GM12878 (cell line): ENCODE data around the gene GRK2. TPM values are rescaled to one million over a fixed set of nuclear protein-coding genes. Genes with fewer than 3 reads are reported as not detected.
A peak's percentile ranks its signal among the peaks of the same experiment; 100 is the strongest.

Experiments used
- ASH2L ChIP-seq: fragments of 300-600, 200-600 bp; sonication (generic); IDR thresholded peaks from 2 replicates; pipeline ENCODE4 v1.6.1; 2017; ENCODE audit warnings: low read depth, mild to moderate bottlenecking, borderline replicate concordance
- BRCA1 ChIP-seq: IDR thresholded peaks from 2 replicates; pipeline ENCODE4 v1.6.1; 2011; ENCODE audit warnings: low read depth, low read length, improper control_type of control experiment
- CBX5 ChIP-seq: sonication (generic); IDR thresholded peaks from 2 replicates; pipeline ENCODE4 v1.6.1; 2016; ENCODE audit warnings: low read depth, moderate library complexity, mild to moderate bottlenecking, inconsistent platforms
- CEBPZ ChIP-seq: fragments of 150-350 bp; IDR thresholded peaks from 2 replicates; pipeline ENCODE4 v1.6.1; 2016; ENCODE audit warnings: low read depth, low read length
- CHD4 ChIP-seq: fragments of 200-600 bp; sonication (generic); IDR thresholded peaks from 2 replicates; pipeline ENCODE4 v1.6.1; 2016; ENCODE audit warnings: mild to moderate bottlenecking
- CUX1 ChIP-seq: IDR thresholded peaks from 2 replicates; pipeline ENCODE4 v1.6.1; 2012; ENCODE audit warnings: improper control_type of control experiment, low read depth, low read length; ENCODE audit not compliant: insufficient replicate concordance
- EZH2 ChIP-seq: IDR thresholded peaks from 2 replicates; pipeline ENCODE4 v1.6.1; 2012; ENCODE audit warnings: low read depth, mild to moderate bottlenecking, control low read depth, inconsistent platforms, low read length, borderline replicate concordance; ENCODE audit not compliant: control insufficient read depth
- FOXM1 ChIP-seq: IDR thresholded peaks from 2 replicates; pipeline ENCODE4 v1.6.1; 2012; ENCODE audit warnings: low read depth, mild to moderate bottlenecking, inconsistent platforms, low read length, moderate library complexity
- JUNB ChIP-seq: IDR thresholded peaks from 2 replicates; pipeline ENCODE4 v1.6.1; 2016; ENCODE audit warnings: antibody characterized with exemption, mild to moderate bottlenecking
- MEF2B ChIP-seq: fragments of 450-650 bp; IDR thresholded peaks from 2 replicates; pipeline ENCODE4 v1.6.1; 2018; ENCODE audit warnings: mild to moderate bottlenecking, moderate library complexity; ENCODE audit not compliant: partially characterized antibody, poor library complexity, severe bottlenecking
- MLLT1 ChIP-seq: fragments of 450-650 bp; IDR thresholded peaks from 2 replicates; pipeline ENCODE4 v1.6.1; 2016; ENCODE audit warnings: mild to moderate bottlenecking
- PAX5 ChIP-seq: IDR thresholded peaks from 2 replicates; pipeline ENCODE4 v1.6.1; 2011; ENCODE audit warnings: low read depth, low read length, borderline replicate concordance
- PAX8 ChIP-seq: fragments of 450-650 bp; IDR thresholded peaks from 2 replicates; pipeline ENCODE4 v1.6.1; 2017; ENCODE audit warnings: mild to moderate bottlenecking, moderate library complexity
- POU2F2 ChIP-seq: IDR thresholded peaks from 3 replicates; pipeline ENCODE4 v1.6.1; 2011; ENCODE audit warnings: low read depth, mild to moderate bottlenecking, low read length, borderline replicate concordance
- STAT1 ChIP-seq: fragments of 450-650 bp; conservative IDR thresholded peaks from 2 replicates; pipeline ENCODE4 v1.6.1; 2014; ENCODE audit warnings: antibody characterized with exemption, mild to moderate bottlenecking
- TAF1 ChIP-seq: IDR thresholded peaks from 2 replicates; pipeline ENCODE4 v1.6.1; 2011; ENCODE audit warnings: mild to moderate bottlenecking, low read depth, low read length, borderline replicate concordance
- ZBTB33 ChIP-seq: fragments of 450-650 bp; IDR thresholded peaks from 2 replicates; pipeline ENCODE4 v1.6.1; 2017; ENCODE audit warnings: mild to moderate bottlenecking
- polyA plus RNA-seq, 11 experiments: library from polyadenylated mRNA; depleted of rRNA in 4 of 11; unstranded in 6 of 11; stranded (reverse) in 5 of 11; fragments of >200 nt; fragmentation: Nextera tagmentation in 4 of 11; fragmentation: Illumina TruSeq in 1 of 11; extraction: Ambion mirVana in 4 of 11; extraction: Trizol in 1 of 11; gene quantifications; 1 replicate in 1 of 11; 2 replicates in 10 of 11; pipeline versions ENCODE4 v1.2.1 to v1.2.3, GENCODE V29; 2011 to 2016; ENCODE audit warnings: inconsistent platforms in 2 of 11, missing spikeins in 2 of 11, low read depth in 1 of 11
- total RNA-seq, 4 experiments: library from RNA; depleted of rRNA in 3 of 4; stranded (reverse); fragments of >200 nt in 3 of 4; fragmentation: Illumina TruSeq in 1 of 4; extraction: Trizol in 1 of 4; gene quantifications; 2 replicates each; pipeline versions ENCODE4 v1.2.1 to v1.2.3, GENCODE V29; 2013 to 2021

Gene GRK2
- total and polyA plus RNA-seq, 10 of the 15 experiments (the other 5 are each of a cell fraction or from before 2014, with no cell fraction given) = 1.0 to 160 (median 66.1) TPM

- TF ChIP-seq MLLT1 = 0 out of 2 replicates have a peak, but pooled peaks have one; percentile 63
- no peak for TF ChIP-seq STAT1
- TF ChIP-seq PAX8 = no peak
- no peak for TF ChIP-seq JUNB
- TF ChIP-seq FOXM1 = no peak
- no peak for TF ChIP-seq CEBPZ
- TF ChIP-seq POU2F2 = no peak
- no peak for TF ChIP-seq ASH2L
- TF ChIP-seq BRCA1 = no peak
- TF ChIP-seq TAF1 = 0 out of 2 replicates have a peak, but pooled peaks have one; percentile 19
- no peak for TF ChIP-seq CHD4
- TF ChIP-seq CBX5 = no peak
- TF ChIP-seq ZBTB33 = no peak
- no peak for TF ChIP-seq EZH2
- no peak for TF ChIP-seq MEF2B
- no peak for TF ChIP-seq CUX1
- no peak for TF ChIP-seq PAX5
These were observed 3.3 kb upstream of the GRK2 start (continued) for GRCh38 chr11:67262731-67263675.
